LNCaP clone FGC (cell line): Measurements from ENCODE around the gene TNNI2.
A peak's percentile ranks its signal among the peaks of the same experiment; 100 is the strongest.
"Not testable (repeated sequence)": the region's sequence is repeated elsewhere in the genome, so short reads cannot be mapped to it uniquely, and the experiment has no call there.

ENCODE experiments used
- DNase-seq: peaks from one replicate; pipeline ENCODE4 v3.0.0-alpha.2; 2011; ENCODE audit warnings: low read depth
- H3K4me3 ChIP-seq: 2 replicates; pipeline ENCODE4 v1.5.1; 2011; ENCODE audit warnings: mild to moderate bottlenecking, low read depth, low read length, control low read depth
- CTCF ChIP-seq: IDR thresholded peaks from 2 replicates; pipeline ENCODE4 v1.5.1; 2012; ENCODE audit warnings: mild to moderate bottlenecking; ENCODE audit not compliant: control insufficient read depth, insufficient read depth; ENCODE audit errors: extremely low read depth

Gene TNNI2

DNA sequence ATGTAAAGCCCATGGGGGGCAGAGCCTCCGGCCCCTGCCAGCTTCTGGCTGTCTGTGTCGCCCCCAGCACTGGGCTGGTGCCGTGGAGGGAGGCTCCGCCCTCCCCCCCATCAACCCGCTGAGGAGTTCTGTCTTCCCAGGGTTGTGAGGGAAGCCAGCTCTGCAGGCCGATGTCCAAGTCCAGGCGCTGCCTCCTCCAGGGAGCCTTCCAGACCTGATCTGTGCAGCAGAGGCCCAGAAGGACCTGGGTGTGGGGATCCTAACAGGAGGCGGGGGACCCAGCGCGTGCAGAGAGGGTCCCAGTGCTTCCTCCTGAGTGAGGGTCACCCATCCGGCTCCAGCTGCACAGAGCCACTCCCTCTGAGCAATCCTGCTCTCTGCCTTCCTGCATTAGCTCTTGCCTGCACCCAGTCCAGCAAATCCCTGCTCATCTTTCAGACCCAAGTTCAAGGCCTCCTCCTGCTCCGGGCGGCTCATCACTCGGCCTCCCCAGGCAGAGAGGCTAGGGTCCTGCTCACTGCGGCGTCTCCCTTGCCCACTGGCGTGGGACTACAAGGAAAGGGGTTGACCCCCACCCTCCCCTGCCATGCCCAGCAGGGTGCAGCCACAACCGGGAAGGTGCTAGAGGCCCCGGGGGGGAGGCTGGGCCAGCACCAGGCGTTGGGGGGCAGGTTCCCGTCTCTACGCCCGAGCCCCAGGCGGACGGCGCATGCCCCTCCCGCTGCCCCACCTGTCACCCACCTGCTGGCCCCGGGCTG, 36.5 kb downstream of the TNNI2 start:
- H3K4me3 ChIP-seq: no peak overlapping the region
- TF ChIP-seq CTCF: no peak
- no peak for DNase-seq

DNA sequence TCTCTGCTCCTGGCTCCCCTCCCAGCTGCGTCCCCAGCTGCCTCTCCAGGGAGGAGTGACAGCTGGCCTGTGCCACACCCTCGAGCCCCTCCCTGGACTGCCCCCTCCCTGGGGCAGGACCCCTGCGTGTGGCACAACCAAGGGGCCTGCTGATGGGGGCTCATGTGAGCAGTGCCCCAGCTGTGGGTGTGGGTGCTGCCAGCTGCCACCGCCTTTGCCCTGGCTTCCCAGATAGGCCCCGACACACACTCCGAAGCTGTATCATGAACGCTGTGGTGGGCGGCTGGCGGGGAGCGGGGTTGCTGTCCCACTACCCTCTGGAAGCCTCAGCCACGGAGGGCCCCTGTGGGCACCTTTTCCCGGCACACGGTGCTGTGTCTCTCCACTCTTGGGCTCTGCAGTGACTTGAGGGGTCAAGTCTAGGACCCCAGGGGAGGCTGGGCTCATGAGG, 37.1 kb downstream of the TNNI2 start:
- H3K4me3 ChIP-seq, DNase-seq: not testable (repeated sequence)

GRCh38 chr11:1876361-1877063, 37.7 kb downstream of the TNNI2 start:
- peak; percentile 57 for TF ChIP-seq CTCF
- DNase-seq: no peak
- H3K4me3 ChIP-seq: no peak overlapping the region

DNA sequence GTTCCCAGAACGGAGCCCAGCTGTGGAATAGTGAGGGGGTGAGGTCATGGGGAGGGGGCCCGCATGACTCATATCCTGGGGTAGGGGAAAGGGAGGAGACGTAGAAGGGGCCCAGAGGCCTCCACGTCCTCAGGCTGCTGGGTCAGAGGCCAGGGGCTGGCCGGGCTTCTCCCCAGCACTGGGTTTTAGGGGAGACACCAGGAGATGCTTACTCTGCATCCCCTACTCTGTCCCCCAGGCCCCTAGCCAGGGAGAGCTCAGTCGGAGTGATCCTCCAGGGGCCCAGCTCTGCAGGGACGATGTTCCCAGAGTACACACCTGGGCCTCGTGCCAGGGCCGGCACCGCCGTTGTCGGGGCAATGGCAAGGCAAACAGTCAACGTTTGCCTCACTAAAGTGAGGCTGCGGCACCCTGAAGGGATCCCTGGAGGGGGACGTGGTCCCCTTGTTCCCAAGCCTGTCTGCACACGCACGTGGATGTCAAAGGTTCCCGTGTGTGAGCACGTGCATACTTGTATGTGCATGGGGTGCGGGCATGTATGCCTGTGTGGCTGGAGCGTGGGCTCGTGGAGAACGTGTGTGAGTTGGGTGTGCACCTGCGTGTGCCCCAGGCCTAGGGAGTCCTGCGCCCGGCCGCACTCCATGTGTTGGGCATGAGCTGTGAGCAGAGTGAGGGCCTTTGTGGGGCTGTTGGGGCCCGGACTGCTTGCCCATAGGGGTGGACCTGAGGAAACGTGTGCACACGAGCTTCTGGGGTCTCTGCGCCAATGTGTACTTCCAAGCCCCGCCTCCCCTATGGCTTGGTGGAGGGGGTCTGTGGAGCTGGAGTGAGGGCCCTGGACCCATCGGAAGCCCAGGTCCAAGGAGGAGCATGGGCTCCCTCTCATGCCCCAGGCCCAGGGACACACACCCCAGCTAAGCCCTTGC, 38.7 kb downstream of the TNNI2 start:
- H3K4me3 ChIP-seq: no peak overlapping the region
- no peak for DNase-seq
- no peak for TF ChIP-seq CTCF

- TF ChIP-seq CTCF: no peak
- DNase-seq: no peak
These were observed 39.6 kb downstream of the TNNI2 start for GRCh38 chr11:1878137-1879031.

DNA sequence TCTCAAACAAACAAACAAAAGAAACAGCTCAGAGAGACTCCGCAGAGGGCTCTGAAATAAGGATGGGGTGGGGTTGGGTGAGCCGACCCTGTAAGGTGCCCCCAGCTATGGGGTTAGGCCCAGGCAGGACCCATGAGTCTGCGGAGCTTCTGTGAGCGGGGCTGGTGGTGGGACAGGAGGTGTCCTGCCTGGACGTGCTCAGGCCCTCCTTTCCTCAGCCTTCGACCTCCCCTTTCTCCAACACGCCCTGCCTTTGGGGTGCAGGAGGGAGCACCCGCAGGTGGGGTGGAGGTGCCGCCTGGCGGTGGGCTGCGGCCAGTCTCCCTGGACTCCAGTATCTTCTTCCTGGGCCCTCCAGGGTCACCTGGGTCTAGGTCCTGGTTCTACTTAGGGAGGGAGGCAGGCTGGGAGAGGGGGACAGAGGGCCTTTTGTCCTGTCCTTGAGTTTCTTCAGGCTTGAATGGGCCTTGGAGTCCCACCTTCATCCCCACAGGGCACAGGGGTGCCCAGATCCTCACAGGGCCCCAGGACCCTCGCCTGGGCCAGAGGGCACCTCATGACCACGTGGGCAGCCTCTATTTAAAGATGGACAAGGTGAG, 40.7 kb downstream of the TNNI2 start:
- no peak for TF ChIP-seq CTCF
- no peak overlapping the region for H3K4me3 ChIP-seq
- no peak for DNase-seq

More at GRCh38 chr11:1878137-1879031, 39.6 kb downstream of the TNNI2 start:
- H3K4me3 ChIP-seq: no peak overlapping the region
